HG02571 (cell line): ENCODE results near the gene CC2D2B.
"Not testable (repeated sequence)": the region's sequence is repeated elsewhere in the genome, so short reads cannot be mapped to it uniquely, and the experiment has no call there.

Experiments
- ATAC-seq: cut with Tn5 transposase; IDR thresholded peaks from one replicate; pipeline ENCODE4 v1.9.1; 2021; ENCODE audit warnings: mild to moderate bottlenecking, moderate library complexity; ENCODE audit not compliant: unreplicated experiment

The CC2D2B gene

DNA sequence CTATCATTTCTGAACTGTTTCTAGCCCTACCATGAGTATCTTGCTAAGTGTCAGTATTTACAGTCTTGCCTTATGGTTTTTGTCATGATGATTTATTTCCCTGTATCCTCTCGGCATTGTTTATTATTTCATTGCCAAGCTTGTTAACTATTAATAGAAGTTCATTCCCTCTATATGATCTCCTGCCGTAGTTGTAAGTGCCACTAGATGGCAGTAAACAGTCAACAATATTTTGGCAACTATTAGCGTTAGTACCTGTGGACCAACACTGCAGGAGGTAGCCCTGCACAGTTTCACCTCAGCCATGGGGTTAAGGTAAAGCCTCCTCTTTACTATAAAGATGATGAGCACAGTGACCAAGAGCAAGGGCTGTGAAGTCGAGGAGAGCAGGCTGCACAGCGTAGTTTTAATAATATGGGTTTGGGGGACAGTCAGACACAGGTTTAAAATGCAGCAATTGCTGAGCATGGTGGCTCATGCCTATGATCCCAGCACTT is 109.5 kb downstream of the CC2D2B start:
- peak; percentile 54 for ATAC-seq

DNA sequence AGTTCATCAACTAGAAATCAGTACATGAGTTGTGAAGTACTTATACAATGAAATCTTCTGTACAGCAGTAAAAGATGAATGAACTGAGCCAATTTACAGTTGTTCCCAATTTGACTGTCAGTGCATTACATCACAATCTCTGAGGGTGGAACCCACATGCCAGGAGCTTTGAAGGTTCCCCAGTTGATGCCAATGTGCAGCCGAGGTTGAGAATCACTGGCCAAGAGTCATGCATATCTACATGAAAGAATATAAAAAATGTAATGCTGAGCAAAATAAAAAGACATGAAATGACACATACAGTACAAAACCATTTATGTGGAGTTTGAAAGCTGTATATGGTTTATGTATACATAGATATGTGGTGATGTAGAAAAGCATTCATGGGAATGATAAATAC is 113.6 kb downstream of the CC2D2B start:
- no peak for ATAC-seq

DNA sequence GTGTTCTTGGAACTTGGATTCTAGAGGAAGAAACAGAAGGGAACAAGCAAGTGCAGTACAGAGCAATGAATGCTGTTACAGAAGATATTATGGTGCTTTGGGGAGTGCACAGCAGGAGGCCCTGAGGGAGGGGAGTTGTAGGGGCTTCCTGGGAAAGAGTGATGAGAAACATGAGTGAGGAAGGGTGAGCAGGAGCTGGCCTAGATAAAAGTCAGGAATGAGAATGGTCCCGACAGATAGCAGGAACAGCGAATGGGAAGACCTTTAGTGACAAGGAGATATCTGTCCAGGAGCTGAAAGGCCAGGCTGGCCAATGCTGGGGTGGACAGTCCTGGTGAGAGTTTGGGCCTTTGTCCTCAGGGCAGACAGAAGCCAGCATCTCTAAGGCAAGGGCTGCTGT is 115.0 kb downstream of the CC2D2B start:
- ATAC-seq = no peak

DNA sequence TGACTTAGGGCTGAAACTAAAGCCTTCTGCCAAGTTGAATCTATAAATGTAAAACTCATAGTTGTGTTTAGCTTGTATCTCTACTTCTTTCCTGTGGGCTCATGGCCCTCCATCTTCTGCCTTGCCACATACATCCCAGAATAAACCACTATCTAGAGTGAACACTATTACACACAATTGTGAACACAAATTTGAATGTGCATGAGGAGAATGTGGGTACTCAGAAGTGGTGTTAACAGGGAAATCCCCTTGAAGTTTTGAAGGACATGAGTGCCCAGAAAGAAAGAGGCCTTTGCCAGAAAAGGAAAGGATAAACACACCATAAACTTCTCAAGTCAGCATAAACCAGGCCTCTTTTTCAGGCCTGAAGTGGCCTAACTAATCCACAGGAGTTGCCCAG is 115.4 kb downstream of the CC2D2B start:
- ATAC-seq = no peak

DNA sequence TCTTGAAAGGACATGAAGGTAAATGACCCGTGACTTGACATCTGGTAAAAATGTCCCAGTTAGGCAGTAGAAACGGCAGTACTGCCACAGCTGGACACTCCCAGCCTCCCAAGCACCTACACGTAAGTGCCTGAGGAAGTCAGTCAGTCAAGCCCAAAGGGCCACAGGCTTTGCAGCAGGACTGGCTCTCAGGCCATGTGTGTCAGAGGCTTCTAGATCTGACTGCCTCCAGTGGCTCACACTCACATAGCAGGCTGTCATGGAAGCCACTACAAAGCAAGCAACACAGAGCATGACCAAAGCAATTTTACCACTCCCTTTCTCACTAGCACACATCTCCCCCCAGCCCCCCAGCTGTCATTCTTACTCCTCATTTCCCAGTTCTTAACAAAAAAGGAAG is 117.8 kb downstream of the CC2D2B start:
- ATAC-seq = no peak

DNA sequence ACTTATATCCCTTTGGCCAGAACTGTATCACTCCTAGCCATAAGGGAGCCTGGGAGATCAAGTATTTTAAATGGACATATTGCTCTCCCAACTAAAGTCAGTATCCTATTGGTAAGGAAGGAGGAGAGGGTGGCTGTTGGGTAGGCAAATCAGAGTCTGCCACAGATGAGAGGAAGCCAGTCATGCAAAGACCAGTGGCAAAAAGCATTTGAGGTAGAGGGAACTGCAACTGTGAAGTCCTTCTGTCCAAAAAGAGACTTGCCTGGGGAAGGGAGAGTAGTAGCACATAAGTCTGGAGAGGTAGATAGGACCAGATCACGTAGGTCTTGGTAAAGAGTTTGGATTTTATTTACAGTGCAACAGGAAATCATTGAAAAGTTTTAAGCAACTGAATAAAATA is 126.8 kb downstream of the CC2D2B start:
- no peak for ATAC-seq

DNA sequence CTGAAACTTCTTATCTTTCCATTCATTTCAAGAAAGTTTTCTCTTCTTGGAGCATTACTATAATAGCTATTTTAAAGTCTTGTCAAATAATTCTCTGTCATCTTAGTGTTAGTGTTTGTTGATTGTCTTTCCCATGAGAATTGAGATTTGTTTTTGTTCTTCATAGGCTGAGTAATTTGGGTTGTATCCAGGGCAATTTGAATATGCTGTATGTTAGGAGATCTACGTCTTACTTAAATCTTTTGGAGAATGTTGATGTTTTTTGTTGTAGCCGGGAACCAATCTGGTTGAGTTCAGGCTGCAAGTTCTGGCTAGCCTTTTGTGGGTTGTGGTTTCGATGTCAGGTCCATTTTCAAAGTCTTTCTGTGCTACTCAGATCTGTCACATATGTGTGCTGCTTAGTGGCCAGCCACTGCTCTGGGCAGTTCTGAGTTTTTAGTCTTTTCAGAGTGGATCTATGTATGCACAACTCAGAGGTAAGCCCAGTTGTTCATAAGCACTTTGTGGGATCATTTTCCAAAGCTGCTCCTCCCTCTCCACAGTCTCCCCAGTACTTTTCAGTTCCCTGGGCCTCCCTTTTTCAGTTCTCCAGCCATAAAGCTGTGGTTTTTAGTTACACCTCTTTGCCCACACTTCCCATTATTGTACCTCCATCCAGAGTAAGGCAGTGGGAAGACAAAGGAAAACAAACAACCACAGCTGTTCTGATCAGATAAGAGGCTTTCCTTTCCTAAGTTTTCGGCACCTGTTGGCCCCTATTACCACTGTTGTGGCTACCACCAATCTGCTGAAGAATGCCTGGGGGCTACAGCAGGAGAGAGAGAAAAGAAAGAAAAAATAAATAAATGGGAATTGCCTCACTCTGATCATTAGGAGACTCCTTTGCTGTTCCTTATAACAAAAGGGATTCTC is 131.0 kb downstream of the CC2D2B start:
- no peak for ATAC-seq

DNA sequence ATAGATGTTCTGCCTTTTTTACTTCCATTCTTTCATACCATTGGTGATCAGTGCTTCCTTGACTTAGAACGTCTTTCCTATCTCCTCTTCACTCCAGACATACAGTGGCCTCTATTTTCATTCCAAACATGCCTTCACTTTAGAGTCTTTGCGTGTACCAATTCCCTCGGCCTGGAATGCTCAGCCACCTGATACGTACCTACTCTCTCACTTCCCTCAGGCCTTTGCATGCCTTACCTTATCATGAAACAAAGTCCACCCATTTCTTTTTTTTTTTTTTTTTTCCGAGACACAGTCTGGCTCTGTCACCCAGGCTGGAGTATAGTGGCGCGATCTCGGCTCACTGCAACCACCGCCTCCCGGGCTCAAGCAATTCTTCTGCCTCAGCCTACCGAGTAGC is 133.4 kb downstream of the CC2D2B start:
- ATAC-seq = no peak

DNA sequence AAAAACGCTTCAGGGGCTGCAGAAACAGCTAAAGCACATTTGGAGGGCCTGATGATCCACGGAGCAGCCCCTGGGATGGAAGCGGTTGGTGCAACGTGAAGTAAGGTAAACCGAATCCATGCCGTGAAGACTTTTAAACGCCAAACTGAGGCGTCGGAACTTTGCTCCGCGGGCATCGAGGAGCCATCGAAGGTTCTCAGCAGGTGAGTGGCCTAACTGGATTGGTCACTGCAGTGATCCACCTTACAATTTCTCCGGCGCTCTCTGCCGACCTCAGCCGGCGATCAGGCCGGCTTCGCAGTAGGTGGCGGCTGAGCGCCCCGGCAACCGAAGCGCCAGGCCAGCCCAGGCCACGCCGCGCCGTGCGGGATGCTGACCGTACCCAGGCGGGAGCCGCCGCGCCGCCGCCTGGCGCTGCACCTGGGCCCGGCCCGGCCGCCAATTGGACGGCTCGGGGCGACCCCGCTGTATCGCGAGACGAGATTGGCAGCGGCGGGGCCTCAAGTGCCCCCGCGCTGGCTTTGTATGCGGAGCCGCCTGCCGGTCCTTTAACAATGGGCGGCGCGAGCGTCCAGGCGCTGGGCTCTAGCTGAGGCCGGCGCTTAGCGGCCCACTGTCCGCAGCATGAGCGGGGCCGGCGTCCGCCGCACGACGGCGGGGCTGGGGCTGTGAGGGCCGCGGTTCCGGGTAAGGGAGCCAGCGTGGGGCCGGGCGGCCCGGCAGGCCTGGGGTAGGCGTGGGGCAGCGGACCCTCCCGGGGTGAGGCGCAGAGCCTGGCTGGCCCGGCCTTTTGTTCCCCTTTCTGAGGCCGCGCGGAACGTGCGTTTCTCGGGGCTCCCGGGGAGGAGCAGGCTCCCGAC is 135.5 kb downstream of the CC2D2B start, which contains the start of gene CCNJ:
Gene CCNJ (plus strand): TSS at position 551 of the 860 bp plus-strand sequence. CDS start 811 bp downstream, outside the sequence.
- ATAC-seq = peak; percentile 79

DNA sequence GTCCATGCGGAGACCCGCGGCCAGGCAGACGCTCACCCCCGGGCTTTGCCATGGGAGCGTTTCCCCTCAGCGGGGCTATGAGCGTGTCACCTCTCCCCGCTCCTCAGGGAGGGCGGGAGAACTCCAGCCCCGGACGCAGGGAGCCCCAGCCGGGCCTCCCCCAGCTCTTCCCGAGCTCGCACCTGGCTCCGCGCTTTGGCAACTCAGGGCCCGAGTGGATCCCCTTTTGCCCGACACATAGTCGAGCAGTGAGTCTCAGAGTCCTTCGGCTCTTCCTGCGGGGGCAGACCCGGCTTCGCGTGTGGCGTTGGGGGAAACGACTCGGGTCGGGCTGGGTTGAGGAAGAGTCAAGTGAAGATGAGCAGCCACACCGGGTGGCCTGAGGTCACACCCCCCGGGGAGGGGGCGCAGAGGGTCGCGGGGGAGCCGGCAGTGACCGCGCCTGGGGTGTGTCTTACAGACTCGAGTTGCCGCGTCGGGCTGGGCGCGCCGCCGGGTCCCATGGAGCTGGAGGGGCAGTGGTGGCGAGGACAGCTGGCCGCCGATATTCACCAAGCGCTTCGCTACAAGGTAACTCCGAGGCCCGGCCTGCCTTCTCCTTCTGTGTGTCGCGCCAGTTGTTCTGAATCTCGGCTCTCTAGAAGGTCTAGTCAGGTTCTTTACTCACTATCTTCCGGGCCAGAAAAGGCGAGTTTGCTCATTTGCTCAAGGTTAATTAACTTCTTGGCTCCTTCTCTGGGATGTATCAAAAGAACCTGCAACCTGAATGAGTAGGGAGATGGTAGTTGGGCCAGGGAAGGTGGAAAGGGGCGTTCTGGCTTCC is 136.3 kb downstream of the CC2D2B start:
- peak; percentile 39 for ATAC-seq

DNA sequence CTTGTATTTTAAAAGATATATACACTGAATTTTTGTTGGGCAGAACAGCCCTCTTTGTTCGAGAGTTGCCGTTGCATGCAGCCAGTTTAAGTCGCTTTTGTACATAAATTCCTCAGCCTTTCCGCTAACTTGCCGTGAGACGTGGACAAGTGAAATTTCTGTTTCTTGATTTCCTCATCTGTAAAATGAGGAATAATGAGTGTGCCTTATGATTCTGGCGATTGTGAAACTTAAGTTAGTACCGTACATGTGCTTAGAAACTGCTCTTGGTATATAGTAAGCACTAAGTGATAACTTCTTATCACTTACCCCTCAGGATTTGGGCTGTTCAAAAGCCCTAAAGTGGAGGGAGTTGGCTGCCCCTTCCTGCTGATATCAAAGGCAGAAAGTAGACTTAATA is 137.0 kb downstream of the CC2D2B start:
- ATAC-seq = no peak

DNA sequence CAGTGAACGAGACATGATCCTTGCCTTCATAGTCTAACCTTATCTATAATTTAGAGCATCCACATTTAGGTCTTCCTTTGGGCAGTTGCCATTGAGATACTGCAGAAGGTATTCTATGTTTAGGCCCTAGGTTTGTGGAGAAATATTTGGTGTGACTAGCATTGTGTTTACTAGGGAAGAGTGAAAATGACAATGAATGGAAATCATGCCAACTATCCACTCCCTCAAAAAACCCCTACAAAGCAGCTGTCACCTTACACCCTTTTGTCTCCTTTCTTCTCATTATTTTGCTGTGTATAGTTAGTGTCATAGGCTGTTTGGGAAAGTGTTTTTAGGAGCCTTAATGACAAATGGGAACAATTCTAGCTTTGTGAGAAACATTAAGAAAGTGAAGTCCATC is 138.8 kb downstream of the CC2D2B start:
- ATAC-seq = no peak

DNA sequence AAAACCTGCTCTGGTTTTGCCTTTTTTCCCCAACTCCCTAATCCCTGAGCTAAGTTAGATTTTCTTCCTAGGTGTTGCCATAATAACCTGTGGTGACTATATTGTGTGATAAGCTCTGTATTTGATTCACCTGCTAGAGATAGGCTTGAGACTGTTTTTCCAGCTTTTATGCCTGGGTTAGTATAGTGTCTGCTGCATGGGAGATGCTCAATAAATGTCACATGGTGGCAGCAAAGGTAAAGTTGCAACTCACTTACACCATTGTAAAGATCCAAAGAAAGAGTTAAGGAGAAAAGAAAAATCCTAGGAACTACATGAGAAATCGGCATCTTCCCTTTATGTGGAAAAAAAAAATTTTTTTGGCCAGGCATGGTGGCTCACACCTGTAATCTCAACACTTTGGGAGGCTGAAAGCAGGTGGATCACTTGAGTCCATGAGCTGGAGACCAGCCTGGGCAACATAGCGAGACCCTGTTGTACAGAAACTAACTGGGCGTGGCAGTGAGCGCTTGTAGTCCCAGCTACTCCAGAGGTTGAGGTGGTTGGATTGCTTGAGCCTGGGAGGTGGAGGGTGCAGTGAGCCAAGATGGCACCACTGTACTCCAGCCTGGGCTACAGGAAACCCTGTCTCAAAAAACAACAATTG is 139.4 kb downstream of the CC2D2B start:
- ATAC-seq = no peak

DNA sequence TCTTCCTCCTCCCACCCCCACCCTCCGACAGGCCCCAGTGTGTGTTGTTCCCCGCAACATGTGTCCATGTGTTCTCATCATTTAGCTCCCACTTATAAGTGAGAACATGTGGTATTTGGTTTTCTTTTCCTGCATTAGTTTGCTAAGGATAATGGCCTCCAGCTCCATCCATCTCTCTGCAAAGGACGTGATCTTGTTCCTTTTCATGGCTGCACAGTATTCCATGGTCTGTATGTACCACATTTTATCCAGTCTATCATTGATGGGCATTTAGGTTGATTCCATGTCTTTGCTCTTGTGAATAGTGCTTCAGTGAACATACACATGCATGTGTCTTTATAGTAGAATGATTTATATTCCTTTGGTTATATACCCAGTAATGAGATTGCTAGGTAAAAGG is 140.2 kb downstream of the CC2D2B start:
- ATAC-seq = not testable (repeated sequence)

DNA sequence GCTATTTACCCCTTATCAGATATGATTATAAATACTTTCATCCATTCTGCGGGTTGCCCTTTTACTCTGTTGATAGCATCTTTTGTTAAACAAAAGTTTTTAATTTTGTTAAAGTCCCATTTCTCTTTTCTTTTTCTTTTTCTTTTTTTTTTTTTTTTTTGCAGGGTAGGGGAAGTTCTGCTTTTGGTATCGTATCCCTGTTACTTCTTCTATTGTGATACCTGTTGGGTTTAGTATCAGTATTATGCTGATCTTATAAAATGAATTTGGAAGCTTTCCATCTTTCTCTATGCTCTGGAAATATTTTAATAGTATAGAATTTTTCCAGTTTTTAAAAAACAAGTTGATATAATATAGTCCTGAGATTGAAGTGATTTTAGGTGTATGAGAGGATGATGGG is 141.6 kb downstream of the CC2D2B start:
- no peak for ATAC-seq

DNA sequence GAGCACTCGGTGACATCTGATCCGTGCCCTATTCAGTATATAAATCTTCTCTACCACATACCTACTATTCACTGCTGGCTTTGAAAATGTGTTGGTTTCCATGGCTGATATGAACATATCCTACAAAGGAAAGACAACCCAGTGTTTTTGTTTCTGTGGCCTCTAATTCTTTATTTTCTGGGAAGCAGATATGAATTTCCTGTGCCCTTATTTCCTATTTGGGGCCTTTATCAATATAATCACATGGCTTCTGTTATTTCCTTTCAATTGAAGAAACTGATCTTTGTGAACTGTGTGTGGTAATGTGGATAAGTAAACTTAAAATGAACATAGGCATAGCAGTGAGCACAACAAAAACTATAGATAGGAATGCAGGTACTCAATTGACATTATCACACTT is 146.2 kb downstream of the CC2D2B start:
- no peak for ATAC-seq

DNA sequence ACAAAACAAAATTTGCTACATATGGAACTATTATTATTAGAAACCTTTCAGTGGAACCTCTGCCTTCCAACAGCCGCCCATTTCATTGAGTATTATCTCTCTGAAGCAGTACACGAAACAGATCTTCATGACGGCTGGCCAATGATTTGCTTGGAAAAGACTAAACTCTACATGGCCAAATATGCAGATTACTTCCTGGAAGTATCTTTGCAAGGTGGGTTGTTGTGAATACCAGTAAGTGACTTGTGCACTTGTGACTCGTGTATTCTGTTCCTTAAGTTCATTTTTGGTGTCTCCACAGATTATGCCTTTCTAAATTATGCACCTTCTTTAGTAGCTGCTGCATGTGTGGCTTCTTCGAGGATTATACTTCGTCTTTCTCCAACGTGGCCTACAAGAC is 149.0 kb downstream of the CC2D2B start:
- ATAC-seq = no peak

DNA sequence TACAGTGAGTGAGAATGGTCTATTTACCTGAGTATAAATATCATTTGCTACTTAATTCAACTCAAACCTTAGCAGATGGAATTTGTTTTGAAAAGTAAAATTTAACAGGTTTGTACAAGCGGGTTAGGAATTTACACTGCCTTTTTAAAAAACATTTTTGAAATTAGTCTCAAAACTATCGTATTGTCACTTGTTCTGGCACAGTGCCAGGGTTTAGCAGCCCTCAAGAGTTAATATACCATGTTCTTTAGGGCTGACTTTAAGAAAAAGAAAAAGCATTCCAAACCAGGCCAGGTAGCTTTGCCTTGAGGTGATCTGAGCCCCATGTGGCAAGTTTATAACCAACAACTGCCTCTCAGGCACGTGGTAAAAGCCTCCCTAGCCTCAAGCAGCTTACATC is 153.5 kb downstream of the CC2D2B start:
- no peak for ATAC-seq

DNA sequence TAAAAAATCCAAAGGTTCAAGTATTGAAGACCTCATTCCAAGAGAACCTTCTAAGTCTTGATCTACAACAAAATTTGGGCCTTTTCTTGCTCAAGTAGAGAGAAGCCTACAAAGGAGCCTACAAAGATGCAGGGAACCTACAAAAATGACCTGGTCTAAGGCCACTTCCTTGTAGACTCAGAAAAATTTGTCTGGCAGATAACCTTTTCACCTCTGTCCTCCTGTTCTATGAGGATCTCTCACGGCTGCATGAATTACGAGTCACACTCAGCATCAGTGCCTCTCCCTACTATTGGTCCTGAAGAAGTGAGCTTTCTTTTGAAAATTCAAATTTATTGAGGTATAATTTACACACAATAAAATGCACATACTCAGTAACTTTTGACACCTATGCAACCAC is 164.9 kb downstream of the CC2D2B start:
- ATAC-seq = no peak

DNA sequence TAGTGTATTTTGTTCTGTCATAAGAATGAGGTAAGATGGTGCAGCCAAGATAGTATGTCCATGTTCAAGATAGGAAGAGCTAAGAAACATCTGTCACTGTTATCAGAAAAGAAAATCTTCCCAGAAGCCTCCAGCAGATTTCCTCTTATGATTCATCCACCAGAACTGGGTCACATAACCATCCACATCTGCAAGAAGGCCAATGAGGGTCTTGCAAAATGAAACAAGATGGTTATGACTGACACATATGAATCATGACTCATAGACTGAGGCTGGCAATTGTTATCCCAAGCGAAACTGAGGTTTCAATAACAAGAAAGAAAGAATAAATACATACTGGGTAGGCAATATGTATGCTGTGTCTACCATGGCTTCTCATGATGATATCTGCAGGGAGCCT is 165.9 kb downstream of the CC2D2B start:
- ATAC-seq = no peak
